GM12872 (cell line): ENCODE results near the gene UMODL1.

Experiments used
- TF ChIP-seq, protein P1 (sequence below): IDR thresholded peaks from 3 replicates; pipeline ENCODE4 v1.5.1; 2011; ENCODE audit warnings: low read depth, mild to moderate bottlenecking, low read length, moderate library complexity; ENCODE audit not compliant: insufficient read depth

Gene UMODL1

DNA sequence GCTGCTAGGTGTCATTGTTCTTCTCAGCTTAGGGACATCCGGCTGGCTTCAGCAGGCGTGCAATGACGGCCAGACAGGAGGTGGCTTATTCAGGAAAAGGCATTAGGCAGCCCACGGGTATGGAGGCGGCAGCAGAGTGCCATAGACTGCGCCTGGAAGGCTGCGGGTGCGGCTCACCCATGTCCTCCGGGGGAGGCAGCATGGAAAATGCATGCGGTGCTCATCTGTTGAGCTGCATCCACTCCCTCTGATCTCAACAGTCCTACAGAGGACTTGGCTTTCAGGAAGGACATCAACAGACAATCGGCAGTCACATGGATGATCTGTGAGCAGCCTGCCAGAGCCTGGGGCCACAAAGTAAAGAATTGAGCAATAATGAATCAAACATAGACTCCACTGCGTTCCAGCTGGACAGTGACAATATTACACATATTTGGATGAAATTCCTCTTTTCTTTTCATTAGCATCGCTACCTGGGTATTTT, 42.9 kb downstream of the UMODL1 start:
- TF ChIP-seq, protein P1, sequence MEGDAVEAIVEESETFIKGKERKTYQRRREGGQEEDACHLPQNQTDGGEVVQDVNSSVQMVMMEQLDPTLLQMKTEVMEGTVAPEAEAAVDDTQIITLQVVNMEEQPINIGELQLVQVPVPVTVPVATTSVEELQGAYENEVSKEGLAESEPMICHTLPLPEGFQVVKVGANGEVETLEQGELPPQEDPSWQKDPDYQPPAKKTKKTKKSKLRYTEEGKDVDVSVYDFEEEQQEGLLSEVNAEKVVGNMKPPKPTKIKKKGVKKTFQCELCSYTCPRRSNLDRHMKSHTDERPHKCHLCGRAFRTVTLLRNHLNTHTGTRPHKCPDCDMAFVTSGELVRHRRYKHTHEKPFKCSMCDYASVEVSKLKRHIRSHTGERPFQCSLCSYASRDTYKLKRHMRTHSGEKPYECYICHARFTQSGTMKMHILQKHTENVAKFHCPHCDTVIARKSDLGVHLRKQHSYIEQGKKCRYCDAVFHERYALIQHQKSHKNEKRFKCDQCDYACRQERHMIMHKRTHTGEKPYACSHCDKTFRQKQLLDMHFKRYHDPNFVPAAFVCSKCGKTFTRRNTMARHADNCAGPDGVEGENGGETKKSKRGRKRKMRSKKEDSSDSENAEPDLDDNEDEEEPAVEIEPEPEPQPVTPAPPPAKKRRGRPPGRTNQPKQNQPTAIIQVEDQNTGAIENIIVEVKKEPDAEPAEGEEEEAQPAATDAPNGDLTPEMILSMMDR: no peak

DNA sequence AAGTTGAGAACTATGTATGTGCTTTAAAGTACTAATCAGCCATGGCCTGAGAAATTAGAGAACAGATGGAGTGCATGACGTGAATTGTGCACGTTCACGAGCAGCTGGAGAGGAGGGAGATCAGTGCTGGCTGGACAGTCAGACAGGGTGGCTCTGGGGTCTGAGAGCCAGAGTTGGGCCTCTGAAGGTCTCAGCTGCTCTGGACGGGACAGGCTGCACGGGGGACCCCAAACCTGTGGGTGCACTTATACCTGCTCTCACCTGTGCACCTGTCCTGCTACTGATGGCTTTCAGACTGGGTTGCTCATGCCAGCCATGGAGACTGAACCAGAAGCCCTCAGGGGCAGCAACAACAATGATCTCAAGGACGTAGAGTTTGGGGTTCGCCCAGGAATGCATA, 43.5 kb downstream of the UMODL1 start:
- TF ChIP-seq, protein P1: no peak

DNA sequence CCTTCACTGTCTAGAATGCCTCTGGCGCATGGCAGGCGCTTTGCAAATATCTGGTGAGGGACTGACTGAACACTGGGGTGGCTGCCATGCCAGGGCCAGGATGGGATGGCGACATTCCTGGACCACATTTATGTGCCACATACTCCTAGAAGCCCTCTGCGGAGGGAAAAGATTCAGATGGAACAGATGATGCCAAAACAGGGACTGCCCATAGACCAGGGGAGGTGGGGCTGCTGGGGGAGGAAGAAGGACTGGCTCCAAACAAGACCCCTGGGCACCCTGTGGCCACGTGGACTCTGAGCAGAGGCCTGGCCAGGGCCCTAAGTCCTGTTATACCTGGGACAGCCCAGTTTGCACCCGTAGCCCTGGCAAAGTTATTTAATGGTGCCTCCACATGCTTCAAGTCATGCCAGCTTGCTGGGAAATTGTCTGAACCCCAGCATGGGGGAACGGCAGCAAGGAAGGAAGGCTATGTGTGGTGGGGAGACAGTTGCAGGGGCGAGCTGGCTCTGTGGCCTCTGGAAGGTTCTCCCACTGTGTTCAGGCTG, 44.1 kb downstream of the UMODL1 start:
- TF ChIP-seq, protein P1: no peak

DNA sequence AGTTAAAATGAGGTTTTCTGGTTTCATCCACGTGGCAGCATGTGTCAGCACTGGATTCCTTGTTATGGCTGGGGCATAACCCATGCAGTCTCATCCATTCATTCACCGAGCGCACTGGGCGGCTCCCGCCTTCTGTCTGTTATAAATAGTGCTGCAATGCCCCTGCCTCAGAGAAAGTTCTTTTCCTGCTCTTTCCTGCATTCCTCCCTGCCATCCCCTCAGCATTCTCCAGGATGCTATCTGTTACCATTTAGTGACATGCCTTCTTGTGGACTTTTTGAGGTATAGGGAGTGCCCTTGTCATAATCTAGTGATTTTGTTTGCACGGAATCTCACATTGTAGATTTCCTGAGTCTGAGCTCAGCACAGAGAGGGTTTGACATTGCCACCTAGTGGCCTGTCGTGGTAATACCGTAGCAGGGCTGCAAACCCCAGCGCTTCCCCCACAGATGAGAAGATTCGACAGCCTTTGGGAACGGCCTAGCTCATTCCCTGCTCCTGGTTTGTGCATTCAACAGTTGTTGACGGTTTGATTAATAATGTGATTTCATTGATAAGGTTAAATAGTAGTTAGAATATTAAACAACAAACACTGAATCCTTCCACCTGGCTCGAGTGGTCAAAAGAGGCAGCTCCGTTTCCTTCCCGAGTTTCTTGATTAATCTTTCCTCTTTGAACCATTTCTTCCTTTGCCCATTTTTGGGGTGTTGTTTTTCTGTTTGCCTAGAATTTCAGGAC, 46.3 kb downstream of the UMODL1 start:
- TF ChIP-seq, protein P1: peak; percentile 94

DNA sequence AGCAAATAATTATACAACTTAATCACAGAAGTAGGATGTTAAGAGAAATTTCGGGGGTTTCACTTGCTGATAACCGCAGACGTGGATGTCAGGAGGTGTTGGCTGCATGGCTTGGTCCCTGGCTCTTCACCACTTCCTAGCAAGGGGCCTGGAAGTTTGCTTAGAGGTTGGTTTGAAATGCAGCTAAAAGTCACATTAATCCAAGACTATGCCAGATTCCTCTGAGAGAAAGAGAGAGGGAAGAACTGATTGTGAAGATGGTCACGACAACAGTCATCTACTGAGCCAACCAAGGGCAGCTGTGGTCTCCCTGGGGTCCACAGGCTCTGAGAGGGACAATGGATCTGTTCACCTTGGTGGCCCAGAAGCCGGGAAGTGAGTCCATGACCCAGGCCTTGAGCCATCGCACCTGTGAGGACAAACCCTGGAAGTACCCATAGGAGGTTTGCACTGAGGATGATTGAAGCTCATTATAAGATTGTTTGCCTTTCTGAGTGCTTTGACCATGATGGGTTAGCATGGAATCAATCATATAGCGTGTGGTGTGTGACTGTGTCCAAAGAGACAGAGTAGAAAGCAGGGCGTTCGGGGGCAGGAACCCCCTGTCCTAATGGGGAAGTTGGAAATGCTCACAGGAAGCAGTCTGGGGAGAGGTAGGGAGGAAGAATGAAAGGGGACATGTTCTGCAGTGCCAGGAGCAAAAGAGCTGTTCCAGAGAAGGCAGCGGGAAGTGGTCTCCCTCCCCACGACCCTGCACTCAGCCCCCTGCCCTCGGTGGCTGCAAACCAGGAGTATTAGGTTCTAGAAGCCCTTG, 47.1 kb downstream of the UMODL1 start:
- TF ChIP-seq, protein P1: no peak

DNA sequence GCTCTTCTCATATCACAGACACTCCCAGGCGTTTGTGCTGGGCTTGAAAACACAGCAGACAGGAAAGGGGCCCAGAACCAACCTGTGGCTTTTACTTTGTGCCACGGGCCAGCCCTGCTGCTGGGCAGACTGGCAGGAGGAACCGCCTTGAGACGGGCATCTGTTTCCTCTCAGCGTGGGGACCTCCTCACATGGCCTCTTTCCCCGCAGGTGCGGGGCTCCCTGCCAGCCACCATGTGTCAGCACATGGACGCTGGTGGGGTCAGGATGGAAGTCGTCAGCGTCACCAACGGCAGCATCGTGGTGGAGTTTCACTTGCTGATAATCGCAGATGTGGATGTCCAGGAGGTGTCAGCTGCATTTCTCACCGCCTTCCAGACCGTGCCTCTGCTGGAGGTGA, 47.8 kb downstream of the UMODL1 start:
- TF ChIP-seq, protein P1: no peak
